HFFc6 (cell line): Measurements from ENCODE around the gene DNAH2. TPM values are rescaled to one million over a fixed set of nuclear protein-coding genes. Genes with fewer than 3 reads are reported as not detected.
A peak's percentile ranks its signal among the peaks of the same experiment; 100 is the strongest.

Experiments
- DNase-seq: peaks from one replicate; pipeline ENCODE4 v3.0.0-alpha.2; 2018
- H3K27ac Mint-ChIP-seq: 2 replicates; pipeline ENCODE4 v1.8.0; 2020; ENCODE audit warnings: mild to moderate bottlenecking, mixed read lengths
- H3K27me3 Mint-ChIP-seq: 2 replicates; pipeline ENCODE4 v1.8.0; 2021; ENCODE audit warnings: mild to moderate bottlenecking, moderate library complexity, mixed read lengths; ENCODE audit not compliant: insufficient read depth
- H3K36me3 Mint-ChIP-seq: 2 replicates; pipeline ENCODE4 v1.8.0; 2021; ENCODE audit warnings: low read depth, mixed read lengths
- H3K4me1 Mint-ChIP-seq: 2 replicates; pipeline ENCODE4 v1.8.0; 2020; ENCODE audit warnings: low read depth, mixed read lengths
- H3K4me3 Mint-ChIP-seq: 2 replicates; pipeline ENCODE4 v1.8.0; 2020; ENCODE audit warnings: mild to moderate bottlenecking, moderate library complexity, mixed read lengths
- H3K9me3 Mint-ChIP-seq: 2 replicates; pipeline ENCODE4 v1.8.0; 2020; ENCODE audit warnings: mild to moderate bottlenecking, mixed read lengths
- total RNA-seq, 6 experiments: library from RNA; stranded (reverse); fragmentation: NEBNext Ultra II Directional; extraction: Animal tissue kit (Norgen Biotek cat#: 25700); gene quantifications; 2 replicates in 1 of 6; 3 replicates in 5 of 6; pipeline ENCODE4 v1.2.3, GENCODE V29; 2021
- TF ChIP-seq, protein P1 (sequence below): fragments of 200-600 bp; sonication (generic); IDR thresholded peaks from 2 replicates; pipeline ENCODE4 v1.5.0; 2021; ENCODE audit warnings: antibody characterized with exemption, mild to moderate bottlenecking

Gene DNAH2
- total RNA-seq, 6 experiments from 2014 or later = not detected

DNA sequence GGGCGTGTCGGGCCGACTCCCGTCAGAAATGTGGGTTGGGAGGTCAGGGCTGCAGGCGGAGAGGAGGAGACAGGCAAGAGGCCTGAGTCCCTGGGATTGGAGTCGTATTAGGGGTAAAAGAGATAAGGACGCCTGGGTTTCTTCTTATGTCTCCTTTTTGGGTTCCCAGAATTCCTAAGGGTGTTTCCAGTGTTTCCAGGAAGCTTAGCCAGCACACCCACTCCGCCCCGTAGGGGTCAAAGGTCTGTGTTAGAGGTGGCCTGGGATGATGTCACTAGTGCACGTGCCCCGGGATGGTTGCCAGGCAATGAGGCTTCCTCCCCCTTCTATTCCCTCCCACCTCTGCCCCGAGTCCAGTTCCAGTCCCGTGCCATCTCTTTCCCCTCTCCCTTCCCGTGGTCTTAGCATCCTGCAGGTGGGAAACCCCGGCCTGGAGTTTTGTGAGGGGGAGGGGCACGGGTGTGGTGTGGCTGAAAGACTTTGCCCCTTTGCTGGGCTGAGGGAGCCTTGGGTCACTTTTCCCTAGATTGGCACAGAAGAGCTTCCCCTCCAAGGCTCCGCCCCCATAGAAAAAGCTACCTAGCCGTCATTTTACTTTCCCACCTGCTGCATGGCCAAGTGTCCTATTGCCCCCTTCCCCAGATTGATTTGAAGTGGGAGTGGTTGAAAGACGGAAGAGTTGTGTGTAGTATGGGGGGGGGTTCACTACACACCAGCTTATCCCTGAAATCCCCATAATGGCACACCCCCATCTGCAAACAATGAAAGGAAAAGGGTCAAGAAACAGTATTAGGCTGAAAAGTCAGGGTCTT lies 119.3 kb downstream of the DNAH2 start:
- peak overlapping the region; percentile 100 for H3K27ac Mint-ChIP-seq
- peaks cover 69% of the 10 kb centered on the region for H3K4me1 Mint-ChIP-seq
- peaks cover 8% of the 10 kb centered on the region; the same call in 1 of the 2 replicates for H3K36me3 Mint-ChIP-seq
- H3K9me3 Mint-ChIP-seq = no peaks in the 10 kb centered on the region
- peak; percentile 89 for DNase-seq
- H3K27me3 Mint-ChIP-seq = peaks cover 11% of the 10 kb centered on the region
- peak overlapping the region; percentile 99 for H3K4me3 Mint-ChIP-seq
- TF ChIP-seq, protein P1, sequence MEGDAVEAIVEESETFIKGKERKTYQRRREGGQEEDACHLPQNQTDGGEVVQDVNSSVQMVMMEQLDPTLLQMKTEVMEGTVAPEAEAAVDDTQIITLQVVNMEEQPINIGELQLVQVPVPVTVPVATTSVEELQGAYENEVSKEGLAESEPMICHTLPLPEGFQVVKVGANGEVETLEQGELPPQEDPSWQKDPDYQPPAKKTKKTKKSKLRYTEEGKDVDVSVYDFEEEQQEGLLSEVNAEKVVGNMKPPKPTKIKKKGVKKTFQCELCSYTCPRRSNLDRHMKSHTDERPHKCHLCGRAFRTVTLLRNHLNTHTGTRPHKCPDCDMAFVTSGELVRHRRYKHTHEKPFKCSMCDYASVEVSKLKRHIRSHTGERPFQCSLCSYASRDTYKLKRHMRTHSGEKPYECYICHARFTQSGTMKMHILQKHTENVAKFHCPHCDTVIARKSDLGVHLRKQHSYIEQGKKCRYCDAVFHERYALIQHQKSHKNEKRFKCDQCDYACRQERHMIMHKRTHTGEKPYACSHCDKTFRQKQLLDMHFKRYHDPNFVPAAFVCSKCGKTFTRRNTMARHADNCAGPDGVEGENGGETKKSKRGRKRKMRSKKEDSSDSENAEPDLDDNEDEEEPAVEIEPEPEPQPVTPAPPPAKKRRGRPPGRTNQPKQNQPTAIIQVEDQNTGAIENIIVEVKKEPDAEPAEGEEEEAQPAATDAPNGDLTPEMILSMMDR = no peak

- Mint-ChIP-seq H3K27ac (peak overlapping the region; percentile 100), H3K36me3 (peaks cover 8% of the 10 kb centered on the region; the same call in 1 of the 2 replicates), H3K4me3 (peak overlapping the region; percentile 99), H3K9me3 (no peaks in the 10 kb centered on the region), H3K27me3 (peaks cover 12% of the 10 kb centered on the region), H3K4me1 (peaks cover 69% of the 10 kb centered on the region)
- TF ChIP-seq, protein P1 = no peak
- DNase-seq = no peak
Observed at GRCh38 chr17:7837408-7838088, 120.0 kb downstream of the DNAH2 start.

- Mint-ChIP-seq H3K27ac (peak overlapping the region; percentile 100), H3K36me3 (peaks cover 8% of the 10 kb centered on the region; the same call in 1 of the 2 replicates), H3K9me3 (no peaks in the 10 kb centered on the region), H3K4me1 (peaks cover 65% of the 10 kb centered on the region), H3K4me3 (peak overlapping the region; percentile 99), H3K27me3 (peaks cover 12% of the 10 kb centered on the region)
- peak; percentile 23 for DNase-seq
- TF ChIP-seq, protein P1 = no peak
Observed at GRCh38 chr17:7838090-7839075, 120.8 kb downstream of the DNAH2 start.

GRCh38 chr17:7839190-7839875 lies 121.8 kb downstream of the DNAH2 start:
- Mint-ChIP-seq H3K36me3 (peaks cover 8% of the 10 kb centered on the region; the same call in 1 of the 2 replicates), H3K27me3 (peaks cover 18% of the 10 kb centered on the region), H3K27ac (peak overlapping the region; percentile 54), H3K4me1 (peaks cover 61% of the 10 kb centered on the region), H3K9me3 (no peaks in the 10 kb centered on the region), H3K4me3 (no peak overlapping the region)
- TF ChIP-seq, protein P1 = no peak
- DNase-seq = no peak
